ENCODE results near the gene AQP5.

The AQP5 gene

DNA sequence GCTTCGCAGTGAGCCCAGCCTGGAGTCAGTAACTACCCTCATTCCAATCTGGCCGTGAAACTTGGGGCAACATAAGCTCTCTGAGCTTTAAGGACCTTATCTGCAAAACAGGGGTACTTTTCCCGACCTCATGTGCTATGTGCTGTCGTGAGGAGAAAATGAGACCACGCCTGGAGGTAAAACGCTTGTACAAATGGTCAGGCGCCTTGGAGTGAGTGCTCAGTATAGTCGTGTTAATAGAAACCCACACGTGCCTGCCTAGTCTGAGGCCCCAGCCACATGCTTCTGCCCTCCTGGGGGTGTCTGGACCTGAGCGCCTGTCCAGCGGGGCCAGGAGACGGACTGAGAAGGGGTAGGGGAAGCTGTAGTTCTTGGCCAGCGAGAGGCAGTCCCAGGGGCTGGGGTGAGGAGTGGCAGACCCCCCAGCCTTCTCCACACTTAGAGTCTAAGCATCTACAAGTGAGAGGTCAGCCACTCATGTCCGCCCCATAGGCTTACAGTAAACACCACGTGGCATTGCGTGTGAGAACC, 4.9 kb downstream of the AQP5 start:
- DNase-seq: no peak

GRCh38 chr12:49967042-49967776, 5.5 kb downstream of the AQP5 start:
- no peak for DNase-seq

- DNase-seq: no peak
Measured at GRCh38 chr12:49967777-49968250, 6.1 kb downstream of the AQP5 start.

- DNase-seq: no peak
Measured at GRCh38 chr12:49968471-49968870, 6.8 kb downstream of the AQP5 start.

DNA sequence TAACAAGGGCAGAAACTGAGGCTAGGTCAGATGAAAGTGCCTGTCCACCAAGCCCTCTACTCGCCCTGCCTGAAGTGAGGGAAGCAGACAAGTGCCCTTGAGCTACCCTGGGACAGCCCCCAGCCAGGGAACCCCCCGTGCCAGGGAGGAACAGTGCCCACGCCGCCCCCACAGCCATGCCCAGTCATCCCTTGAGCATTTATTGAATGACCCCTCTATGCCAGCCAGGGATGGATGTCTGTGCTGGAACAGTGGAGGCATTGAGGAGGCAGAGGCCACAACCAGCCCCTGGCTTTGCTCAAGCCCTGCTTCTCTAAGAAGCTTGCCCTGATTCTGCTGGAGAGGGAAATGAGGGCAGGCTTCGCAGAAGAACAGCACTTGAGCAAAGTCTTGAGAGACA, 7.4 kb downstream of the AQP5 start:
- no peak for DNase-seq

GRCh38 chr12:49969651-49970429, 8.2 kb downstream of the AQP5 start:
- no peak for DNase-seq

GRCh38 chr12:49970658-49971057, 9.0 kb downstream of the AQP5 start:
- DNase-seq: no peak

DNA sequence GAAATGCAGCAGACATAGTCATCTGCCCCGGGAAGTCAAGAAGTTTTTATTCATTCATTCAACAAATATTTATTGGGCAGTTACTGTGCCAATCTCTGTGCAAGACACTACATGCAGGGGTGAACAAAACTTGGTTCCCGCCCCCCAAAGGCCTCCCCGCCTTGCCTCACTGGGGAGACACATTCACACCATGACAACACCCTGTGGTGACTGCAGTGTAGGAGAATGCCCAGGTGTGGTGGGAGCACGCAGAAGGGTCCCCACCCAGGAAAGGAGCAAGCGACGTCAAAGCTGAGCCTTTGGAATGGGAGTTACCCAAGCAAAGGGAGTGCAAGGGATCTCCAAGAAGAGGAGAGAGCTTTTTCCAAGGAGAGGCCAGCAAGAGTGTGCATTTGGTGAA, 9.5 kb downstream of the AQP5 start:
- DNase-seq: no peak

GRCh38 chr12:49972129-49972528, 10.5 kb downstream of the AQP5 start:
- DNase-seq: no peak

- no peak for DNase-seq
Measured at GRCh38 chr12:49972641-49973360, 11.1 kb downstream of the AQP5 start, which contains the start of gene AQP6. Gene AQP6 (plus strand): TSS chr12:49972947. CDS start chr12:49973174, 227 bp downstream.

DNA sequence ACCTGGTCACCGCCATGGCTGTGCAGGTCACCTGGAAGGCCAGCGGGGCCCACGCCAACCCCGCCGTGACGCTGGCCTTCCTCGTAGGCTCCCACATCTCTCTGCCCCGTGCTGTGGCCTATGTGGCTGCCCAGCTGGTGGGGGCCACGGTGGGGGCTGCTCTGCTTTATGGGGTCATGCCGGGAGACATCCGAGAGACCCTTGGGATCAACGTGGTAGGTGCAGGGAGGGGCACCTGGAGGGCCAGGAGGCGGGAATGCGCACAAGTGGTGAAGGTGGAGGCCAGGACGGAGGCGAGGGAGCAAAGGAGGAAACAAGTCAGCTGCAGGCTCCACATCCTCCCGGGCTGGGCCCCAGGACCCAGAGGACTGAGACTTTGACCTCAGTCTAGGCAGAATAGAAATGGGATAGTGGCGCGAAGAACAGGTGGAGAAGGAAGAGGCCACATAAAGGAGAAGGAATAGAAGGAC, 11.7 kb downstream of the AQP5 start:
- DNase-seq: no peak

DNA sequence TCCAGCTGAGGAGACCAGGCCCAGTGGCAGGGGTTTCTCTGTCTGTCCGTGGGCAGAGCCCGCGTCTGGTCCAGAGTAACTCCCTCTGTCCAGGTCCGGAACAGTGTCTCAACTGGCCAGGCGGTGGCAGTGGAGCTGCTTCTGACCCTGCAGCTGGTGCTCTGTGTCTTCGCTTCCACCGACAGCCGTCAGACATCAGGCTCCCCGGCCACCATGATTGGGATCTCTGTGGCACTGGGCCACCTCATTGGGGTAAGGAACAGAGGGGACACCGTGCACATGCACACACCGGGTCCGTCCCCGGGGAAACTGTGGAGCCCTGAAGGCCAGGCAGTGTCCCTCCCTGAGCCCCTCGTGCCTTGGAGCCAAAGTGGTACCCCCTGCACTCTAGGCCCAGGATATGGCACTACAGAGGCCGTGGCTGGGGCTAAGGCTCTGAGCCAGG, 12.6 kb downstream of the AQP5 start:
- no peak for DNase-seq

DNA sequence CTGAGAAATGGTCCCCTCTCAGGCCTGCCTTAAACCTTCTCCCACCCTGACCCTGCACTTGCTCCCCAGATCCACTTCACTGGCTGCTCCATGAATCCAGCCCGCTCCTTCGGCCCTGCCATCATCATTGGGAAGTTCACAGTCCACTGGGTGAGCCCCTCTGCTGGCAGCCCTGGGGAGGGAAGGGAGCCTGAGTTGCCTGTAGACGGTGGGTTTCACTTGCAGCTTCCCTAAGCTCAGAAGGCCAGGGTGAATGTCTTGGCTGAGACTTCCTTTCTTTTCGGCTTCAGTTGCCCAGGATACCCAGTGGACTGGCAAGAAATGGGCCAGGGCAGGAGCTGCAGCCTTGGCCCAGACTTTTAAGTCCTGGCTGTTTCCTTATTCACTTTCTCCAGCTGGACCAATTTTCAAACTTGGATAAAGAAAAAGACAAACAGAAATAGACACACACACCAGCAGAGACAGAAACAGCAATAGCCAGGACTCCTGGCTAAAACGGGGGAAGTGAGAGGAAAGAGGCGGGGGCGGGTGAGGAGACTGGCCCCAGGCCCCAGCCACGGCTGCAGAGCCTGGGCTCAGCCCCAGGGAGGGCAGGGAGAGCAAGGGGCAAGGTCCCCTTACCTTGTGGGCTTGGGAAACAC, 13.1 kb downstream of the AQP5 start:
- no peak for DNase-seq

DNA sequence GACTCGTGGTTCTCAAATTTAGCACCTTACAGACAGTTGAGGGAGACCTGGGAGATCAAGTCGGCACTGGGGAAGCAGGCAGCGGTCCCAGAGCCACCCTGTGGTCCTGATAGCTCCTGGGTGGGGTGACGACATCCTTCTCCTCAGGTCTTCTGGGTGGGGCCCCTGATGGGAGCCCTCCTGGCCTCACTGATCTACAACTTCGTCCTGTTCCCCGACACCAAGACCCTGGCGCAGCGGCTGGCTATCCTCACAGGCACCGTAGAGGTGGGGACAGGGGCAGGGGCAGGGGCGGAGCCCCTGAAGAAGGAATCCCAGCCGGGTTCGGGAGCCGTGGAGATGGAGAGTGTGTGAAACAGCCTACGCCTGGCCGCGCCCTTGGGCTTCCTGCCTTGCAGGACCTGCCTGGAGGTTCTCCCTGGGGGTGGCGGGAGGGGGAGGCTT, 13.7 kb downstream of the AQP5 start:
- DNase-seq: no peak

- no peak for DNase-seq
Measured at GRCh38 chr12:49976557-49976956, 14.9 kb downstream of the AQP5 start.

DNA sequence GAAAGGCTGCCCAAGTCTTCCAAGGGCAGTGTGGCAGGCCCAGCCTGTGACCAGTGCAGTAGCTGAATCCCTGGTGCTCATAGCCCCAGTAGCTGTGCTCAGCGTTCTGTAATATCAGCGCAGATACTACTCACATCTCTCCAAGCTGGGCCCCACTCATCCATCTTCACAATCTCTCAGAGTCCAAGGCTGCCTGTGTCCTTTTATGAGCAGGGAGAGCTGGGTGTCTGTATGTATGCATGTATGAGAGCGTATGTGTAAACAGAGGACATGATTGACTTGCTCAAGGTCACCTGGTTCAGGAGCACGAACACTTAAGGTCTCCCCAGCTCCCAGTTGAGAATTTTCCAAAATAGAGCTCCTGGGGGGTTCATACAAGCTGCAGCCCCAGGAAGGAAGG, 16.5 kb downstream of the AQP5 start:
- no peak for DNase-seq

GRCh38 chr12:49979016-49979586, 17.4 kb downstream of the AQP5 start:
- no peak for DNase-seq

- DNase-seq: no peak
Measured at GRCh38 chr12:49979791-49980190, 18.1 kb downstream of the AQP5 start.

DNA sequence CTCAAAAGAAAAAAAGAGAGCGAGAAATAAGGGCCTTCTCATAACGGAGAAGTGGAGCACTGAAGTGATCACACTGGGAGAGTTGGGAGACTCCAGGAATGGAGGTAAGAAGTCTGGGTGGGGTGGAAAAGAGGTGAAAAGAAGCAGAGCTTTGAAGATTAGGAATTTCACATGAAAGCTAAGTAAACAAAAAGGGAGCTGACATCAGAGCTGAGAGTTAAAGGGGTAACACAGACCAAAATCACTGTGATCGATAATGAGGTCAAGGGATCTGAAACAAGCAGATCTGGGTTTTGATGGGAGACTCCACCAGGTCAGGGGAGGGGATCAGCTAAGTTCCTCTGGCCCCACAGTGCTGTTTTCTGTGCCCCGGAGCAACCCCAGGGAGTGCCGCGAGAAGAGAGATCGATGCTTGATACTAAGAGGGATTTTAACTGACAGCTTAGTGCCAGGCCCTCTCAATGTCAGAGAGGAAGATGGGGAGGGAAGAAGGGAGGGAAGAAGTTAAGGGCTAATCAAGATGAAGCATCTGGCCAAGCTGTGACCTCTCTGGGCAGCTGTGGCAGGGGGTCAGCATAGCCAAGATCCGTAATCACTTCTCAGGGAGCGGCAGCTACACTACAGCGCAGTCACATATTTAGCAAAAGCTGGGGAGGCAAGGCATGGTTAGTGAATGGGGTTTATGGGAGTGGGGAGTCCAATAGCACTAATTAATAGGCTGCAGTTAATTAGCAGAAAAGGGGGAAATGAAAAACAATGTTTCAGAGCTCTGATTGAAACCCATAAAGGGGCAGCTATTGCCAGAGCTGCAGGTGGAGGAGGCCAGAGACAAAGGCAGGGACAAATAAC, 19.1 kb downstream of the AQP5 start:
- no peak for DNase-seq

DNA sequence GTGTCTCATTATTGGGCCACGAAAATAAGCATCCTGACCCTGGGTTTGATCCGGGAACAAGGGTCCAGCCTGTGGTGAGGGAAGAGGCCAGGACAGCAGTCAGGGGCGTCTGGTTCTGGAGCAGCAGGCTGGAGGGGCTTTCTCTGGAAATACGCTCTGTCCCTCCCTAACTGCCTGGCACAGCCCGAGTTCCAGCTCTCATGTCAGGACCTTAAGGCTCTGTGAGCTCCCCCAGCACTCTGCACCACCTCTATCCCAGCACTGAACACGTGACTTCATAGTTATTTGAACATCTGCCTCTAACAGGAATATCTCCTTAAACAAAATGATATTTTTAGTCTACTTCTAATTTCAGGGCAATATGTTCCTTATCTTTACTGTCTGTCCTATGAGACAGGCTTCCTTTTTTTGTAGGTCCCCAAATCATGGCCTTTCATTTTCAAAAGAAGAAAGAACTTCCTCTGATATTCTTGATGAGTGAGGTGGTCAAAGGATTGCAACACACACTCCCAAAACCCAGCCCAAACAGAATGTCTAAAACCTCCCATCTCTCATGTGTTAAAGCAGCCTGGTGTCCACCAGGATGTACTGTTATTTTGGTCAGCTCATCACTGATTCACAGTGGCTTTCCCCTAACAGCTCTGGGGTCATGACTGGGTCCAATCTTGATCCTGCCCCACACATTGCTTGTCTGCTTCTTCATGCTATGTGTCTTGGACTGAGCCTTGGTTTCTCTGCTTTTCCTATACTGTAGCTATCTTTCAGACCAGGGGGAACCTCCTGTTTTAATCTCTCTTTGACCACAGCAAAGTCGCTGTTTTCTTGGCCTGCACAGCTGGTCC, 20.8 kb downstream of the AQP5 start:
- no peak for DNase-seq
